GM21723 (cell line): ENCODE data around the gene POU6F1.
A peak's percentile ranks its signal among the peaks of the same experiment; 100 is the strongest.
"Not testable (repeated sequence)": the region's sequence is repeated elsewhere in the genome, so short reads cannot be mapped to it uniquely, and the experiment has no call there.

Source experiments
- ATAC-seq: cut with Tn5 transposase; IDR thresholded peaks from one replicate; pipeline ENCODE4 v1.9.1; 2021; ENCODE audit warnings: mild to moderate bottlenecking, moderate library complexity; ENCODE audit not compliant: unreplicated experiment

POU6F1 gene

GRCh38 chr12:51227962-51228361 is 10.1 kb upstream of the POU6F1 start:
- ATAC-seq = no peak

GRCh38 chr12:51227112-51227511 is 9.2 kb upstream of the POU6F1 start:
- not testable (repeated sequence) for ATAC-seq

- ATAC-seq = no peak
Measured at GRCh38 chr12:51225771-51226170, 7.9 kb upstream of the POU6F1 start.

- ATAC-seq = no peak
Measured at GRCh38 chr12:51225234-51225633, 7.4 kb upstream of the POU6F1 start.

GRCh38 chr12:51224625-51225024 is 6.8 kb upstream of the POU6F1 start:
- ATAC-seq = no peak

- no peak for ATAC-seq
Measured at GRCh38 chr12:51222461-51222860, 4.6 kb upstream of the POU6F1 start.

- not testable (repeated sequence) for ATAC-seq
Measured at GRCh38 chr12:51219857-51220256, 2.0 kb upstream of the POU6F1 start.

- no peak for ATAC-seq
Measured at GRCh38 chr12:51219322-51219721, 1.5 kb upstream of the POU6F1 start.

GRCh38 chr12:51218607-51219161 is 822 bp upstream of the POU6F1 start:
- no peak for ATAC-seq

- ATAC-seq = peak; percentile 42
Measured at GRCh38 chr12:51217133-51217967, 512 bp downstream of the POU6F1 start.

- ATAC-seq = no peak
Measured at GRCh38 chr12:51216642-51217041, 1.2 kb downstream of the POU6F1 start.

GRCh38 chr12:51214895-51215294 is 3.0 kb downstream of the POU6F1 start:
- no peak for ATAC-seq

- ATAC-seq = no peak
Measured at GRCh38 chr12:51210690-51211395, 7.0 kb downstream of the POU6F1 start.

GRCh38 chr12:51209259-51209658 is 8.6 kb downstream of the POU6F1 start:
- no peak for ATAC-seq

GRCh38 chr12:51208016-51208660 is 9.7 kb downstream of the POU6F1 start:
- ATAC-seq = no peak

GRCh38 chr12:51205350-51205749 is 12.5 kb downstream of the POU6F1 start:
- ATAC-seq = no peak

GRCh38 chr12:51202718-51203117 is 15.1 kb downstream of the POU6F1 start:
- no peak for ATAC-seq

GRCh38 chr12:51200806-51201205 is 17.1 kb downstream of the POU6F1 start:
- no peak for ATAC-seq

GRCh38 chr12:51200156-51200555 is 17.7 kb downstream of the POU6F1 start:
- ATAC-seq = no peak

GRCh38 chr12:51199366-51199945 is 18.4 kb downstream of the POU6F1 start:
- ATAC-seq = no peak
